NCI-H82 treated with DMSO at 0.1 percent for 48 hours (cell line): Measurements from ENCODE around the gene LHFPL3.
A peak's percentile ranks its signal among the peaks of the same experiment; 100 is the strongest.
"Not testable (repeated sequence)": the region's sequence is repeated elsewhere in the genome, so short reads cannot be mapped to it uniquely, and the experiment has no call there.

Experiments used
- DNase-seq: peaks from one replicate; lab custom pipeline; 2025; ENCODE audit not compliant: unreplicated experiment; lab: John Stamatoyannopoulos, UW

The LHFPL3 gene

GRCh38 chr7:104563350-104563901 is 235.0 kb downstream of the LHFPL3 start:
- DNase-seq, result not testable (repeated sequence)

- no peak for DNase-seq
Observed at GRCh38 chr7:104569751-104570150, 241.3 kb downstream of the LHFPL3 start.

GRCh38 chr7:104572554-104572953 is 244.2 kb downstream of the LHFPL3 start:
- DNase-seq, result no peak

- no peak for DNase-seq
Observed at GRCh38 chr7:104584620-104585019, 256.2 kb downstream of the LHFPL3 start.

- DNase-seq, result not testable (repeated sequence)
Observed at GRCh38 chr7:104595591-104595990, 267.2 kb downstream of the LHFPL3 start.

- DNase-seq, result no peak
Observed at GRCh38 chr7:104603957-104604356, 275.6 kb downstream of the LHFPL3 start.

GRCh38 chr7:104604706-104605105 is 276.3 kb downstream of the LHFPL3 start:
- no peak for DNase-seq

- DNase-seq, result no peak
Observed at GRCh38 chr7:104621321-104621720, 292.9 kb downstream of the LHFPL3 start.

GRCh38 chr7:104625956-104626355 is 297.6 kb downstream of the LHFPL3 start:
- no peak for DNase-seq

GRCh38 chr7:104627516-104627915 is 299.1 kb downstream of the LHFPL3 start:
- DNase-seq, result no peak

GRCh38 chr7:104628017-104628416 is 299.6 kb downstream of the LHFPL3 start:
- no peak for DNase-seq

- DNase-seq, result no peak
Observed at GRCh38 chr7:104629408-104629807, 301.0 kb downstream of the LHFPL3 start.

GRCh38 chr7:104640506-104640905 is 312.1 kb downstream of the LHFPL3 start:
- DNase-seq, result no peak

GRCh38 chr7:104642560-104642959 is 314.2 kb downstream of the LHFPL3 start:
- DNase-seq, result peak; percentile 85

- DNase-seq, result no peak
Observed at GRCh38 chr7:104643587-104644217, 315.3 kb downstream of the LHFPL3 start.

GRCh38 chr7:104650991-104651640 is 322.7 kb downstream of the LHFPL3 start:
- no peak for DNase-seq

GRCh38 chr7:104652434-104652833 is 324.0 kb downstream of the LHFPL3 start:
- DNase-seq, result no peak

GRCh38 chr7:104652865-104653264 is 324.5 kb downstream of the LHFPL3 start:
- no peak for DNase-seq

- DNase-seq, result no peak
Observed at GRCh38 chr7:104653825-104654401, 325.5 kb downstream of the LHFPL3 start.

GRCh38 chr7:104655592-104655991 is 327.2 kb downstream of the LHFPL3 start:
- DNase-seq, result no peak

GRCh38 chr7:104656467-104656866 is 328.1 kb downstream of the LHFPL3 start:
- DNase-seq, result no peak

GRCh38 chr7:104657134-104657533 is 328.7 kb downstream of the LHFPL3 start:
- DNase-seq, result no peak
